HCT116 (cell line): ENCODE measurements around the gene GJC1. TPM values are rescaled to one million over a fixed set of nuclear protein-coding genes. Genes with fewer than 3 reads are reported as not detected.

Experiments
- ATAC-seq: fragments of 200-7000 bp; cut with Tn5 transposase; 2 replicates; pipeline ENCODE4 v1.9.1; 2020; ENCODE audit warnings: mild to moderate bottlenecking, moderate library complexity
- BruUV-seq: library from RNA; stranded (reverse); fragments of 400-500 nt; replicated peaks from 2 replicates; lab custom pipeline; 2021; lab: Mats Ljungman, UMichigan
- CTCF ChIA-PET: fragments of 300-600 bp; sonication (Branson Sonifier 250); formaldehyde crosslinking; loops from one replicate; lab custom pipeline; 2021; ENCODE audit warnings: antibody characterized with exemption; lab: Charles Lee
- POLR2A ChIA-PET: fragments of 300-600, 350-600 bp; sonication (Branson Sonifier 250); formaldehyde crosslinking; loops from one replicate; lab custom pipeline; 2021; ENCODE audit warnings: antibody characterized with exemption; lab: Charles Lee
- RAD21 ChIA-PET, 2 experiments: fragments of 300-600 bp; sonication (Branson Sonifier 250); formaldehyde crosslinking; loops; one replicate each; lab custom pipeline; 2023; ENCODE audit warnings: low total read pairs in 2 of 2; ENCODE audit not compliant: uncharacterized antibody in 2 of 2, unreplicated experiment in 2 of 2, low non-redundant PET in 1 of 2; lab: Charles Lee
- DNase-seq: peaks from one replicate; pipeline ENCODE4 v3.0.0-alpha.2; 2010; ENCODE audit warnings: low read depth, low spot score
- H2AFZ ChIP-seq: fragments of 200-600 bp; shearing (Covaris generic), sonication (generic); 2 replicates; pipeline ENCODE4 v1.6.1; 2017; ENCODE audit warnings: low read depth, mixed run types, mixed read lengths, antibody characterized with exemption, low read length; ENCODE audit not compliant: poor library complexity, severe bottlenecking
- H3K27ac ChIP-seq: 2 replicates; pipeline ENCODE4 v1.5.1; 2012; ENCODE audit warnings: low read depth, low read length
- H3K27me3 ChIP-seq: fragments of 200-600 bp; sonication (generic); 2 replicates; pipeline ENCODE4 v1.6.1; 2016; ENCODE audit warnings: mixed run types, low read length, mixed read lengths; ENCODE audit not compliant: insufficient read depth
- H3K36me3 ChIP-seq, 2 experiments: fragments of 200-500 bp in 1 of 2; fragments of 200-600 bp in 1 of 2; sonication (Bioruptor generic) in 1 of 2; sonication (generic) in 1 of 2; 2 replicates each; pipeline versions ENCODE4 v1.5.1 to v1.6.1; 2014 to 2016; ENCODE audit warnings: low read length in 2 of 2, inconsistent platforms in 1 of 2, mixed read lengths in 1 of 2, mixed run types in 1 of 2; ENCODE audit not compliant: insufficient read depth in 2 of 2, control insufficient read depth in 1 of 2
- H3K4me1 ChIP-seq, 2 experiments: fragments of 200-600 bp in 1 of 2; sonication (generic) in 1 of 2; 2 replicates each; pipeline versions ENCODE4 v1.5.1 to v1.6.1; 2012 to 2017; ENCODE audit warnings: low read length in 2 of 2, inconsistent platforms in 1 of 2, mild to moderate bottlenecking in 1 of 2, mixed read lengths in 1 of 2, mixed run types in 1 of 2, moderate library complexity in 1 of 2; ENCODE audit not compliant: insufficient read depth in 2 of 2, control insufficient read depth in 1 of 2
- H3K4me2 ChIP-seq: fragments of 200-600 bp; sonication (generic); 2 replicates; pipeline ENCODE4 v1.6.1; 2017; ENCODE audit warnings: mixed run types, low read length, mixed read lengths
- H3K4me3 ChIP-seq, 2 experiments: fragments of 200-600 bp in 1 of 2; sonication (generic) in 1 of 2; replicated peaks in 1 of 2; 2 replicates each; pipeline ENCODE4 v1.5.1; 2011 to 2016; ENCODE audit warnings: low read length in 2 of 2, control low read depth in 1 of 2, low read depth in 1 of 2, mild to moderate bottlenecking in 1 of 2, mixed read lengths in 1 of 2, mixed run types in 1 of 2
- H3K79me2 ChIP-seq: fragments of 200-600 bp; sonication (generic); 2 replicates; pipeline ENCODE4 v1.6.1; 2017; ENCODE audit warnings: mild to moderate bottlenecking, mixed run types, low read length, moderate library complexity, mixed read lengths; ENCODE audit not compliant: insufficient read depth
- H3K9ac ChIP-seq: fragments of 200-600 bp; sonication (generic); 2 replicates; pipeline ENCODE4 v1.6.1; 2016; ENCODE audit warnings: low read length, mixed read lengths
- H3K9me2 ChIP-seq: fragments of 200-600 bp; sonication (generic), shearing (Covaris generic); 2 replicates; pipeline ENCODE4 v1.6.1; 2017; ENCODE audit warnings: mixed run types, mild to moderate bottlenecking, moderate library complexity; ENCODE audit not compliant: insufficient read depth
- H3K9me3 ChIP-seq, 2 experiments: fragments of 200-500 bp in 1 of 2; fragments of 200-600 bp in 1 of 2; sonication (Bioruptor generic) in 1 of 2; sonication (generic) in 1 of 2; 2 replicates each; pipeline ENCODE4 v1.6.1; 2014 to 2017; ENCODE audit warnings: low read length in 2 of 2, mixed read lengths in 2 of 2, inconsistent platforms in 1 of 2, low read depth in 1 of 2, mild to moderate bottlenecking in 1 of 2, mixed run types in 1 of 2, moderate library complexity in 1 of 2; ENCODE audit not compliant: control insufficient read depth in 1 of 2, insufficient read depth in 1 of 2
- H4K20me1 ChIP-seq: fragments of 200-600 bp; sonication (generic), shearing (Covaris generic); 2 replicates; pipeline ENCODE4 v1.6.1; 2017; ENCODE audit warnings: mixed run types, mild to moderate bottlenecking, moderate library complexity; ENCODE audit not compliant: insufficient read depth
- CBX3 ChIP-seq: IDR thresholded peaks from 2 replicates; pipeline ENCODE4 v1.6.1; 2012; ENCODE audit warnings: low read depth
- EGR1 ChIP-seq: IDR thresholded peaks from 2 replicates; pipeline ENCODE4 v1.6.1; 2012; ENCODE audit warnings: low read depth
- ELF1 ChIP-seq: IDR thresholded peaks from 2 replicates; pipeline ENCODE4 v1.6.1; 2012; ENCODE audit warnings: low read depth, borderline replicate concordance
- EZH2 ChIP-seq: fragments of 200-600 bp; sonication (generic); IDR thresholded peaks from 2 replicates; pipeline ENCODE4 v1.6.1; 2017; ENCODE audit warnings: antibody characterized with exemption, mixed run types
- EZH2phosphoT487 ChIP-seq: fragments of 200-600 bp; IDR thresholded peaks from 2 replicates; pipeline ENCODE4 v1.6.1; 2018; ENCODE audit warnings: antibody characterized with exemption, borderline replicate concordance
- FOSL1 ChIP-seq: IDR thresholded peaks from 2 replicates; pipeline ENCODE4 v1.6.1; 2012; ENCODE audit warnings: low read depth
- JUND ChIP-seq: IDR thresholded peaks from 2 replicates; pipeline ENCODE4 v1.6.1; 2012
- POLR2A ChIP-seq: IDR thresholded peaks from 2 replicates; pipeline ENCODE4 v1.7.0; 2011; ENCODE audit warnings: borderline replicate concordance; ENCODE audit not compliant: insufficient read depth, insufficient read length; ENCODE audit errors: extremely low read depth
- POLR2AphosphoS5 ChIP-seq: IDR thresholded peaks from 2 replicates; pipeline ENCODE4 v1.6.1; 2011; ENCODE audit warnings: mild to moderate bottlenecking, low read depth, low read length, moderate library complexity
- RAD21 ChIP-seq: IDR thresholded peaks from 2 replicates; pipeline ENCODE4 v1.6.1; 2012; ENCODE audit warnings: low read depth, mild to moderate bottlenecking
- SIN3A ChIP-seq: IDR thresholded peaks from 2 replicates; pipeline ENCODE4 v1.6.1; 2012; ENCODE audit warnings: low read depth
- SP1 ChIP-seq: IDR thresholded peaks from 2 replicates; pipeline ENCODE4 v1.6.1; 2012; ENCODE audit warnings: low read depth
- SRF ChIP-seq: IDR thresholded peaks from 2 replicates; pipeline ENCODE4 v1.6.1; 2012; ENCODE audit warnings: low read depth
- TCF7L2 ChIP-seq: IDR thresholded peaks from 2 replicates; pipeline ENCODE4 v1.7.0; 2011; ENCODE audit warnings: borderline replicate concordance, inconsistent platforms; ENCODE audit not compliant: insufficient read depth, insufficient read length; ENCODE audit errors: extremely low read depth
- ZFX ChIP-seq: fragments of 450-650 bp; IDR thresholded peaks from 2 replicates; pipeline ENCODE4 v1.6.1; 2017
- ZNF274 ChIP-seq: fragments of 200-500 bp; sonication (Bioruptor generic); IDR thresholded peaks from 2 replicates; pipeline ENCODE4 v1.6.1; 2014; ENCODE audit warnings: mild to moderate bottlenecking, low read depth, low read length, inconsistent platforms
- intact Hi-C: fragments of 100-400 bp; cut with micrococcal nuclease; formaldehyde crosslinking; loops from 2 replicates; pipeline ENCODE4 v1.10.0; 2022
- total RNA-seq: library from RNA; stranded (reverse); gene quantifications from one replicate; pipeline ENCODE4 v1.2.1, GENCODE V29; 2021; ENCODE audit not compliant: unreplicated experiment
- TF ChIP-seq, protein P1 (sequence below): IDR thresholded peaks from 2 replicates; pipeline ENCODE4 v1.6.1; 2012
- TF ChIP-seq, protein P2 (sequence below): IDR thresholded peaks from 2 replicates; pipeline ENCODE4 v1.6.1; 2012
- TF ChIP-seq, protein P3 (sequence below), 3 experiments: fragments of 200-600 bp in 1 of 3; sonication (generic) in 1 of 3; IDR thresholded peaks in 2 of 3; conservative IDR thresholded peaks in 1 of 3; 2 replicates each; pipeline ENCODE4 v1.5.1; 2012 to 2017; ENCODE audit warnings: low read depth in 2 of 3, low read length in 2 of 3, antibody characterized with exemption in 1 of 3, borderline replicate concordance in 1 of 3, control low read depth in 1 of 3, mild to moderate bottlenecking in 1 of 3, mixed read lengths in 1 of 3, mixed run types in 1 of 3, moderate library complexity in 1 of 3; ENCODE audit not compliant: insufficient read depth in 1 of 3
- TF ChIP-seq, protein P4 (sequence below): IDR thresholded peaks from 2 replicates; pipeline ENCODE4 v1.6.1; 2011; ENCODE audit warnings: mild to moderate bottlenecking, low read length, moderate library complexity; ENCODE audit not compliant: insufficient replicate concordance; ENCODE audit errors: extremely low read depth

Gene GJC1
- total RNA-seq, 1 experiment from 2014 or later = 62.4 TPM

DNA sequence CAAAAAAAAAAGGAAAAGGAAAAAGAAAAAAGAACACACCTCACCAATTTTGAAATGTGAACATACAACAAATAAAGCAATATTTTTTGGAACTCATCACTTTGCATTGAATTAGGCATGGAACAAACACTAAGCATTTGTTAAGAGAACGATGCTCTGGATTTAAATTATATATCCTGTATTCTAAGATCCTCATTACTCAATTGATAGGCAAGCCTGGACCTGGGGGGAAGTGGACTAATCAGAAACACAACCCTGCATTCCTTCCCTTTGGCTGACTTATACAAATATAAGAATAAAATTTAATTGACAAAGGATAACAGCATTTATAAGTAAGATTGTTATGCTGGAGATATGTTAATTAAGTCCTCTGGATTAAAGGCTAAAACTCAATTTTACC is 2.2 kb downstream of the GJC1 start:
- Histone ChIP-seq H4K20me1 (no peaks in the 10 kb centered on the region), H3K27ac (peak overlapping the region; percentile 95; the same call in 1 of the 2 replicates), H3K36me3 (no peaks in the 10 kb centered on the region), H3K4me3 (peak overlapping the region; percentile 8 to 84; a peak in 3 of 4 replicates), H3K9me2 (no peaks in the 10 kb centered on the region), H3K9ac (peak overlapping the region; percentile 98), H3K4me2 (peak overlapping the region; percentile 85), H3K4me1 (peaks cover 62 to 89% of the 10 kb centered on the region in 2 experiments), H3K27me3 (no peaks in the 10 kb centered on the region), H3K9me3 (no peaks in the 10 kb centered on the region), H3K79me2 (peaks cover 72% of the 10 kb centered on the region), H2AFZ (no peak overlapping the region)
- ATAC-seq (no peak), DNase-seq (no peak)
- ChIA-PET RAD21 (no interaction called here), POLR2A (no interaction called here), CTCF (no interaction called here)
- no peak for TF ChIP-seq SP1
- TF ChIP-seq ZNF274 = no peak
- no peak for TF ChIP-seq POLR2A
- TF ChIP-seq SRF = no peak
- TF ChIP-seq, protein P1, sequence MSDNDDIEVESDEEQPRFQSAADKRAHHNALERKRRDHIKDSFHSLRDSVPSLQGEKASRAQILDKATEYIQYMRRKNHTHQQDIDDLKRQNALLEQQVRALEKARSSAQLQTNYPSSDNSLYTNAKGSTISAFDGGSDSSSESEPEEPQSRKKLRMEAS = no peak
- no peak for TF ChIP-seq JUND
- no peak for TF ChIP-seq FOSL1
- TF ChIP-seq EGR1 = no peak
- no peak for TF ChIP-seq EZH2
- no peak for TF ChIP-seq CBX3
- TF ChIP-seq RAD21 = no peak
- TF ChIP-seq TCF7L2 = no peak
- TF ChIP-seq, protein P2, sequence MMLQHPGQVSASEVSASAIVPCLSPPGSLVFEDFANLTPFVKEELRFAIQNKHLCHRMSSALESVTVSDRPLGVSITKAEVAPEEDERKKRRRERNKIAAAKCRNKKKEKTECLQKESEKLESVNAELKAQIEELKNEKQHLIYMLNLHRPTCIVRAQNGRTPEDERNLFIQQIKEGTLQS = no peak
- no peak for TF ChIP-seq ELF1
- TF ChIP-seq, protein P3, sequence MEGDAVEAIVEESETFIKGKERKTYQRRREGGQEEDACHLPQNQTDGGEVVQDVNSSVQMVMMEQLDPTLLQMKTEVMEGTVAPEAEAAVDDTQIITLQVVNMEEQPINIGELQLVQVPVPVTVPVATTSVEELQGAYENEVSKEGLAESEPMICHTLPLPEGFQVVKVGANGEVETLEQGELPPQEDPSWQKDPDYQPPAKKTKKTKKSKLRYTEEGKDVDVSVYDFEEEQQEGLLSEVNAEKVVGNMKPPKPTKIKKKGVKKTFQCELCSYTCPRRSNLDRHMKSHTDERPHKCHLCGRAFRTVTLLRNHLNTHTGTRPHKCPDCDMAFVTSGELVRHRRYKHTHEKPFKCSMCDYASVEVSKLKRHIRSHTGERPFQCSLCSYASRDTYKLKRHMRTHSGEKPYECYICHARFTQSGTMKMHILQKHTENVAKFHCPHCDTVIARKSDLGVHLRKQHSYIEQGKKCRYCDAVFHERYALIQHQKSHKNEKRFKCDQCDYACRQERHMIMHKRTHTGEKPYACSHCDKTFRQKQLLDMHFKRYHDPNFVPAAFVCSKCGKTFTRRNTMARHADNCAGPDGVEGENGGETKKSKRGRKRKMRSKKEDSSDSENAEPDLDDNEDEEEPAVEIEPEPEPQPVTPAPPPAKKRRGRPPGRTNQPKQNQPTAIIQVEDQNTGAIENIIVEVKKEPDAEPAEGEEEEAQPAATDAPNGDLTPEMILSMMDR (IDR thresholded peaks at IDR 0.05 in 2 of 3, conservative IDR thresholded peaks at IDR 0.05 in 1 of 3; ENCODE audit: borderline replicate concordance in 1 of 3, insufficient read depth in 1 of 3, low read depth in 2 of 3, low read length in 2 of 3) = no peak
- TF ChIP-seq ZFX = no peak
- TF ChIP-seq SIN3A = no peak
- no peak for TF ChIP-seq EZH2phosphoT487
- TF ChIP-seq, protein P4, sequence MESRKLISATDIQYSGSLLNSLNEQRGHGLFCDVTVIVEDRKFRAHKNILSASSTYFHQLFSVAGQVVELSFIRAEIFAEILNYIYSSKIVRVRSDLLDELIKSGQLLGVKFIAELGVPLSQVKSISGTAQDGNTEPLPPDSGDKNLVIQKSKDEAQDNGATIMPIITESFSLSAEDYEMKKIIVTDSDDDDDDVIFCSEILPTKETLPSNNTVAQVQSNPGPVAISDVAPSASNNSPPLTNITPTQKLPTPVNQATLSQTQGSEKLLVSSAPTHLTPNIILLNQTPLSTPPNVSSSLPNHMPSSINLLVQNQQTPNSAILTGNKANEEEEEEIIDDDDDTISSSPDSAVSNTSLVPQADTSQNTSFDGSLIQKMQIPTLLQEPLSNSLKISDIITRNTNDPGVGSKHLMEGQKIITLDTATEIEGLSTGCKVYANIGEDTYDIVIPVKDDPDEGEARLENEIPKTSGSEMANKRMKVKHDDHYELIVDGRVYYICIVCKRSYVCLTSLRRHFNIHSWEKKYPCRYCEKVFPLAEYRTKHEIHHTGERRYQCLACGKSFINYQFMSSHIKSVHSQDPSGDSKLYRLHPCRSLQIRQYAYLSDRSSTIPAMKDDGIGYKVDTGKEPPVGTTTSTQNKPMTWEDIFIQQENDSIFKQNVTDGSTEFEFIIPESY = no peak
- TF ChIP-seq POLR2AphosphoS5 = no peak
- BruUV-seq = no TSS peak
- intact Hi-C loops = no loop called here
